Colonic mucosa (tissue), 4 donors: Measurements from ENCODE around the gene FTO. TPM values are rescaled to one million over a fixed set of nuclear protein-coding genes. Genes with fewer than 3 reads are reported as not detected.

Experiments
- DNase-seq: peaks from one replicate; pipeline ENCODE4 v3.0.0-alpha.2; 2020
- H3K27ac ChIP-seq: fragments of 200-600 bp; one replicate; pipeline ENCODE4 v1.8.0; 2021
- H3K27me3 ChIP-seq: fragments of 200-600 bp; one replicate; pipeline ENCODE4 v1.8.0; 2021
- H3K36me3 ChIP-seq: fragments of 200-600 bp; one replicate; pipeline ENCODE4 v1.8.0; 2021
- H3K4me1 ChIP-seq: fragments of 200-600 bp; one replicate; pipeline ENCODE4 v1.8.0; 2021; ENCODE audit warnings: mild to moderate bottlenecking
- H3K4me3 ChIP-seq: fragments of 200-600 bp; one replicate; pipeline ENCODE4 v1.8.0; 2021
- H3K9ac ChIP-seq, 2 donors: one replicate each; pipeline ENCODE4 v1.7.0; 2013; ENCODE audit warnings: control low read depth in 2 of 2, low read depth in 2 of 2, low read length in 2 of 2
- H3K9me3 ChIP-seq: fragments of 200-600 bp; one replicate; pipeline ENCODE4 v1.8.0; 2021
- intact Hi-C: fragments of 100-400 bp; cut with DNase I; formaldehyde crosslinking; loops from one replicate; pipeline ENCODE4 v1.14.1; 2022
- total RNA-seq, 2 donors: library from RNA; stranded (reverse); fragmentation: NEBNext Ultra II Directional in 1 of 2; extraction: Animal tissue kit (Norgen Biotek cat#: 25700) in 1 of 2; gene quantifications; one replicate each; pipeline ENCODE4 v1.2.1, GENCODE V29; 2021
- TF ChIP-seq, protein P1 (sequence below): fragments of 200-600 bp; IDR thresholded peaks from one replicate; pipeline ENCODE4 v1.8.0; 2022; ENCODE audit warnings: antibody characterized with exemption, mild to moderate bottlenecking
- donor health status: healthy.
- donor health status: DM: no; HTN: no; CAD: no.
- donor health status: DM: no; HTN: no; CAD: no.

FTO gene
- total RNA-seq, 2 donors from 2014 or later = 38.3 to 39.2 TPM

- no peaks in the 10 kb centered on the region for H3K27me3 ChIP-seq
- no peaks in the 10 kb centered on the region for H3K4me1 ChIP-seq
- DNase-seq = no peak
- no peaks in the 10 kb centered on the region for H3K36me3 ChIP-seq
- H3K9me3 ChIP-seq = no peaks in the 10 kb centered on the region
- H3K27ac ChIP-seq = no peak overlapping the region
- no peak overlapping the region for H3K9ac ChIP-seq
- intact Hi-C loops = no loop called here
- TF ChIP-seq, protein P1, sequence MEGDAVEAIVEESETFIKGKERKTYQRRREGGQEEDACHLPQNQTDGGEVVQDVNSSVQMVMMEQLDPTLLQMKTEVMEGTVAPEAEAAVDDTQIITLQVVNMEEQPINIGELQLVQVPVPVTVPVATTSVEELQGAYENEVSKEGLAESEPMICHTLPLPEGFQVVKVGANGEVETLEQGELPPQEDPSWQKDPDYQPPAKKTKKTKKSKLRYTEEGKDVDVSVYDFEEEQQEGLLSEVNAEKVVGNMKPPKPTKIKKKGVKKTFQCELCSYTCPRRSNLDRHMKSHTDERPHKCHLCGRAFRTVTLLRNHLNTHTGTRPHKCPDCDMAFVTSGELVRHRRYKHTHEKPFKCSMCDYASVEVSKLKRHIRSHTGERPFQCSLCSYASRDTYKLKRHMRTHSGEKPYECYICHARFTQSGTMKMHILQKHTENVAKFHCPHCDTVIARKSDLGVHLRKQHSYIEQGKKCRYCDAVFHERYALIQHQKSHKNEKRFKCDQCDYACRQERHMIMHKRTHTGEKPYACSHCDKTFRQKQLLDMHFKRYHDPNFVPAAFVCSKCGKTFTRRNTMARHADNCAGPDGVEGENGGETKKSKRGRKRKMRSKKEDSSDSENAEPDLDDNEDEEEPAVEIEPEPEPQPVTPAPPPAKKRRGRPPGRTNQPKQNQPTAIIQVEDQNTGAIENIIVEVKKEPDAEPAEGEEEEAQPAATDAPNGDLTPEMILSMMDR = no peak
- H3K4me3 ChIP-seq = no peak overlapping the region
These were observed 399.2 kb downstream of the FTO start for GRCh38 chr16:54102888-54103866.

DNA sequence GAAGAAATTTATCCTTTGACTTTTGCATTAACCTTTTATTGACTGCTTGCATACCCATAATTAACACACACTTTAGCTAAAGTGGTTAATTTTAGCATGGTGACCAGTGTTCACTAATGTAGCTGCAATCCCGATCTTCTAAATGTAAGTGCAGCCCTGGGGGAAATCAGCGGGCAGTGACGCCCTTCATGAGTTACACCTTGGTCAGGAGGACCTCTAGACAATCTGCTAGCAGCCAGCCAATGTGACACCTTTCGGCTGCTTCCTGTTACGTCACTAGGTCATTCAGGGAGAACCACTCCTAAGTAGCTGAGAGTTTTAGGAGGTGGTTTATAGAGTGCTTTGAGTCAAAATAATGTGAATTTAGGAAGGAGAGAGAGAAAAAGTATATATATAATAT, 402.1 kb downstream of the FTO start:
- H3K36me3 ChIP-seq = no peaks in the 10 kb centered on the region
- H3K4me3 ChIP-seq = no peak overlapping the region
- H3K27me3 ChIP-seq = no peaks in the 10 kb centered on the region
- intact Hi-C loops = no loop called here
- H3K4me1 ChIP-seq = no peaks in the 10 kb centered on the region
- H3K9me3 ChIP-seq = no peaks in the 10 kb centered on the region
- TF ChIP-seq, protein P1 = no peak
- no peak overlapping the region for H3K27ac ChIP-seq
- H3K9ac ChIP-seq = no peak overlapping the region
- DNase-seq = no peak

GRCh38 chr16:54107583-54108202, 403.7 kb downstream of the FTO start:
- Histone ChIP-seq H3K27me3 (no peaks in the 10 kb centered on the region), H3K4me1 (no peaks in the 10 kb centered on the region), H3K36me3 (no peaks in the 10 kb centered on the region), H3K9me3 (no peaks in the 10 kb centered on the region), H3K4me3 (no peak overlapping the region), H3K27ac (no peak overlapping the region), H3K9ac (no peak overlapping the region)
- TF ChIP-seq, protein P1 = no peak
- DNase-seq = no peak
- intact Hi-C loops = no loop called here

GRCh38 chr16:54110016-54110981, 406.3 kb downstream of the FTO start:
- Histone ChIP-seq H3K9me3 (no peaks in the 10 kb centered on the region), H3K27ac (no peak overlapping the region), H3K36me3 (no peaks in the 10 kb centered on the region), H3K9ac (no peak overlapping the region), H3K27me3 (no peaks in the 10 kb centered on the region), H3K4me3 (no peak overlapping the region), H3K4me1 (no peaks in the 10 kb centered on the region)
- TF ChIP-seq, protein P1 = no peak
- intact Hi-C loops = no loop called here
- DNase-seq = no peak
